ENCODE data around the gene RALBP1.

DNA sequence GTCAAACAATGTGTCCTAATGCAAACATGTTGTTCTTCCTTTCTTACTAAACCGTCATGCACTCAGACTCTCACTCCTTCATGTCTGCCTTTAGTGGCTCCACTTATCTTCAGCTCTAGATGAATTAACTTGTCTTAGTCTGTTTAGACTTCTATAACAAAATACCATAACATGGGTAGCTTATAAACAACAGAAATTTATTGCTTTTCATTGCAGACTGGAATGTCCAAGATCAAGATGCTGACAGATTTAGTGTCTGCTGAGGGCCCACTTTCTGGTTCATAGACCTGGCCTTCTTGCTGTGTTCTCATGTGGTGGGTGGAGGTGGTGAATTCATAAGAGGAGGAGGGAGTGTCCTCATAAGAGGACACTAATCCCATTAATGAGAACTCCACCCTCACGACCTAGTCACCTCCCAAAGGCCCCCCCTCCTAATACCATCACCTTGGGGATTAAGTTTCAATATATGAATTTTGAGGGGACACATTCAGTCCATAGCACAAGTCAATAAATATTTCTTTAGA is 32.3 kb downstream of the RALBP1 start:
- TF ChIP-seq, protein P1, sequence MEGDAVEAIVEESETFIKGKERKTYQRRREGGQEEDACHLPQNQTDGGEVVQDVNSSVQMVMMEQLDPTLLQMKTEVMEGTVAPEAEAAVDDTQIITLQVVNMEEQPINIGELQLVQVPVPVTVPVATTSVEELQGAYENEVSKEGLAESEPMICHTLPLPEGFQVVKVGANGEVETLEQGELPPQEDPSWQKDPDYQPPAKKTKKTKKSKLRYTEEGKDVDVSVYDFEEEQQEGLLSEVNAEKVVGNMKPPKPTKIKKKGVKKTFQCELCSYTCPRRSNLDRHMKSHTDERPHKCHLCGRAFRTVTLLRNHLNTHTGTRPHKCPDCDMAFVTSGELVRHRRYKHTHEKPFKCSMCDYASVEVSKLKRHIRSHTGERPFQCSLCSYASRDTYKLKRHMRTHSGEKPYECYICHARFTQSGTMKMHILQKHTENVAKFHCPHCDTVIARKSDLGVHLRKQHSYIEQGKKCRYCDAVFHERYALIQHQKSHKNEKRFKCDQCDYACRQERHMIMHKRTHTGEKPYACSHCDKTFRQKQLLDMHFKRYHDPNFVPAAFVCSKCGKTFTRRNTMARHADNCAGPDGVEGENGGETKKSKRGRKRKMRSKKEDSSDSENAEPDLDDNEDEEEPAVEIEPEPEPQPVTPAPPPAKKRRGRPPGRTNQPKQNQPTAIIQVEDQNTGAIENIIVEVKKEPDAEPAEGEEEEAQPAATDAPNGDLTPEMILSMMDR (IDR thresholded peaks at IDR 0.05) = no peak
- TF ChIP-seq POLR2A (IDR thresholded peaks at IDR 0.05) = no peak
- no peak for TF ChIP-seq POLR2AphosphoS5 (IDR thresholded peaks at IDR 0.05)
